HG03280 (cell line): Measurements from ENCODE around the gene VASH2.
A peak's percentile ranks its signal among the peaks of the same experiment; 100 is the strongest.
"Not testable (repeated sequence)": the region's sequence is repeated elsewhere in the genome, so short reads cannot be mapped to it uniquely, and the experiment has no call there.

Experiments used
- ATAC-seq: cut with Tn5 transposase; IDR thresholded peaks from one replicate; pipeline ENCODE4 v1.9.1; 2021; ENCODE audit warnings: mild to moderate bottlenecking, moderate library complexity; ENCODE audit not compliant: unreplicated experiment

Gene VASH2

GRCh38 chr1:212977781-212978645 lies 27.7 kb downstream of the VASH2 start:
- ATAC-seq: peak; percentile 44

- peak; percentile 45 for ATAC-seq
Observed at GRCh38 chr1:212979340-212980122, 29.2 kb downstream of the VASH2 start.

GRCh38 chr1:212980123-212980785 lies 29.9 kb downstream of the VASH2 start:
- ATAC-seq: no peak

GRCh38 chr1:212981025-212981495 lies 30.7 kb downstream of the VASH2 start:
- no peak for ATAC-seq

- ATAC-seq: peak; percentile 54
Observed at GRCh38 chr1:212981571-212982328, 31.4 kb downstream of the VASH2 start.

GRCh38 chr1:212982430-212983152 lies 32.2 kb downstream of the VASH2 start:
- no peak for ATAC-seq

- no peak for ATAC-seq
Observed at GRCh38 chr1:212983482-212983881, 33.1 kb downstream of the VASH2 start.

GRCh38 chr1:212984522-212985291 lies 34.4 kb downstream of the VASH2 start:
- ATAC-seq: no peak

GRCh38 chr1:212986551-212986950 lies 36.2 kb downstream of the VASH2 start:
- ATAC-seq: no peak

GRCh38 chr1:212987702-212988322 lies 37.5 kb downstream of the VASH2 start:
- ATAC-seq: no peak

GRCh38 chr1:212990276-212990675 lies 39.9 kb downstream of the VASH2 start:
- no peak for ATAC-seq

- ATAC-seq: not testable (repeated sequence)
Observed at GRCh38 chr1:212993960-212994359, 43.6 kb downstream of the VASH2 start.

GRCh38 chr1:212994926-212995325 lies 44.6 kb downstream of the VASH2 start:
- no peak for ATAC-seq

- no peak for ATAC-seq
Observed at GRCh38 chr1:213003256-213003655, 52.9 kb downstream of the VASH2 start.

GRCh38 chr1:213008564-213008963 lies 58.2 kb downstream of the VASH2 start:
- peak; percentile 85 for ATAC-seq

- ATAC-seq: no peak
Observed at GRCh38 chr1:213014642-213015041, 64.3 kb downstream of the VASH2 start.

GRCh38 chr1:213015099-213016050 lies 65.0 kb downstream of the VASH2 start, which contains the start of gene ANGEL2:
TSS of gene ANGEL2 (minus strand) at chr1:213015867. CDS start at chr1:213015671, 196 bp downstream.
- peak; percentile 95 for ATAC-seq
